CD4-positive, alpha-beta T cell treated with Interleukin-2 at 100 ng/mL for 4 hours (primary cell): ENCODE results near the gene DHRS3.
A peak's percentile ranks its signal among the peaks of the same experiment; 100 is the strongest.

Source experiments
- DNase-seq: peaks from one replicate; pipeline ENCODE4 v3.0.0-alpha.2; 2020; ENCODE audit warnings: low spot score

Gene DHRS3

GRCh38 chr1:12552951-12553921, 64.8 kb downstream of the DHRS3 start:
- DNase-seq = no peak

- no peak for DNase-seq
Measured at GRCh38 chr1:12552111-12552888, 65.7 kb downstream of the DHRS3 start.

GRCh38 chr1:12551584-12551983, 66.4 kb downstream of the DHRS3 start:
- no peak for DNase-seq

GRCh38 chr1:12549460-12550349, 68.3 kb downstream of the DHRS3 start:
- DNase-seq = peak; percentile 11

- no peak for DNase-seq
Measured at GRCh38 chr1:12548973-12549459, 69.0 kb downstream of the DHRS3 start.

- no peak for DNase-seq
Measured at GRCh38 chr1:12548279-12548972, 69.6 kb downstream of the DHRS3 start.

- DNase-seq = no peak
Measured at GRCh38 chr1:12547586-12548225, 70.3 kb downstream of the DHRS3 start.

- no peak for DNase-seq
Measured at GRCh38 chr1:12546771-12547585, 71.0 kb downstream of the DHRS3 start.

GRCh38 chr1:12544992-12545391, 73.0 kb downstream of the DHRS3 start:
- no peak for DNase-seq

GRCh38 chr1:12544357-12544756, 73.7 kb downstream of the DHRS3 start:
- DNase-seq = no peak

- DNase-seq = no peak
Measured at GRCh38 chr1:12543740-12544154, 74.3 kb downstream of the DHRS3 start.

GRCh38 chr1:12542616-12543592, 75.1 kb downstream of the DHRS3 start:
- no peak for DNase-seq

GRCh38 chr1:12542138-12542465, 75.9 kb downstream of the DHRS3 start:
- DNase-seq = no peak

GRCh38 chr1:12541274-12542137, 76.5 kb downstream of the DHRS3 start:
- DNase-seq = no peak

GRCh38 chr1:12540580-12541273, 77.3 kb downstream of the DHRS3 start:
- DNase-seq = no peak

- no peak for DNase-seq
Measured at GRCh38 chr1:12539705-12540579, 78.1 kb downstream of the DHRS3 start.
